Cerebellar nuclear complex (tissue), 1 donor: Measurements from ENCODE around the gene KIAA0513.

Experiments used
- DNase-seq, 2 experiments: peaks; one replicate each; lab custom pipeline; 2025; lab: John Stamatoyannopoulos, UW

KIAA0513 gene

GRCh38 chr16:85134789-85135142, 107.2 kb downstream of the KIAA0513 start:
- DNase-seq: no peak

- no peak for DNase-seq
Observed at GRCh38 chr16:85136213-85136701, 108.7 kb downstream of the KIAA0513 start.

- no peak for DNase-seq
Observed at GRCh38 chr16:85136702-85137322, 109.2 kb downstream of the KIAA0513 start.

GRCh38 chr16:85137323-85138072, 109.9 kb downstream of the KIAA0513 start:
- DNase-seq: no peak

GRCh38 chr16:85138073-85138824, 110.7 kb downstream of the KIAA0513 start:
- DNase-seq: no peak

- DNase-seq: no peak
Observed at GRCh38 chr16:85138825-85139627, 111.4 kb downstream of the KIAA0513 start.

- no peak for DNase-seq
Observed at GRCh38 chr16:85139881-85140339, 112.3 kb downstream of the KIAA0513 start.

GRCh38 chr16:85140455-85141012, 112.9 kb downstream of the KIAA0513 start:
- DNase-seq: no peak

- DNase-seq: no peak
Observed at GRCh38 chr16:85141491-85142128, 114.0 kb downstream of the KIAA0513 start.

GRCh38 chr16:85142129-85142513, 114.5 kb downstream of the KIAA0513 start:
- no peak for DNase-seq

GRCh38 chr16:85142771-85143211, 115.2 kb downstream of the KIAA0513 start:
- no peak for DNase-seq
